Middle frontal gyrus (tissue), 1 donor: Measurements from ENCODE around the gene VANGL1.

Experiments
- DNase-seq: peaks from one replicate; pipeline ENCODE4 v3.0.0-alpha.2; 2015; ENCODE audit warnings: low spot score; ENCODE audit errors: extremely low spot score

Gene VANGL1

DNA sequence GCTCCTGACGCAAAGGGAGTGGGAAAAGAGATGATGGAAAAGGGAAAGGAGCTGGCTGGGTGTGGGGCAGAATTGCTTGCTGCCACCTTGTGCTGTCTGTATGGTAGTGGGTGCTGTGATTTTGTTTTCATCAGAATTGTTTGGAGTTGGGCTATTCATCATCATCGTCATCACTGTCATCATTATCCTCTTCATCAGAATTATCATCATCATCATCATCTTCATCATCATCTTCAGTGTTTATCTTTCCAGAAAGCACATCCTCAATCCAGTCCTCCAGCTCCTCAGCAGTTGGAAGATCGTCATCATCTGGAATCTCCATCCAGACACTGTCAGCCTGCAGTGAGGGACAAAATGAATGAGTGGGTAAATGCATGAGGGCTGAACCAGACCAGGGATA, 59.3 kb downstream of the VANGL1 start:
- no peak for DNase-seq

- no peak for DNase-seq
Measured at GRCh38 chr1:115702959-115703358, 61.2 kb downstream of the VANGL1 start.

DNA sequence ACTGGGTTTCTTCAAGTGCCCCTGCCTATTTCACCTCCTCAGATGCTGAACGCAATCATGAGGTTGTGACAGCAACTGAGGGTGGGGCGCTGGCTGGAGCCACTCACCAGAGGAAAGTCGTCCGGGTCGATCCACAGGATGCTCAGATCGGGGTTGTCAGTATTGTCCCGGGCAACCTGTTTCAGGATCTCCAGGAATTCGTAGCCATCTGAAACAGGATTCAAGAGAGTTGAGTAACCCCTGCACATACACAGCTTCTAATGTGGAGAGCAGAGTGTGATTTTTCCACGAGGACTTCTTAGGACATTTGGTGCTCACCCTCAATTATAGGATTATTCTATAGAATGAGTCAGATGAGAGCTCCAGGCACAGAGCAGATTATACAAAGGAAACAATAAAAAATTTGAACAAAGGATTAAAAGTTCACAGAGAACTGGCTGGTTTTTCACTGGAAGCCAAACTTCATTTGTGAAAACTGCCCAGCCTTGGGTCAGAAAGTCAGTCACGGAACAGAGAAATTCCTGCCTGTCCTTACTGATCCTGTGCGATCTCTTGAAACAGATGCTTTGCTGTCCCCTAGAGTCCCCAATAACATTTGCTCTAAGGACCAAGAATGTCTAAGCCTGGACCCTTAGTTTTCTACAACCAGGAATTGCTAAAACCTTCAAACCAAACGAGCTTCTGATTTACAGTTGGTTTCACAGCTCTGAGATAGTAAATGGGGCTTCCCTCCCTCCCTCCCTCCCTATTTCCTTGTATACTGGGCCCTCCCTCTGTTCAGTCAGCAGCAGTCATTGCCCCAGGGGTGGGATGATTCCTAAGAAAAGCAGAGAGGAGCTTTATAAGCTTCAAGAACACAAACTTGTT, 63.5 kb downstream of the VANGL1 start:
- DNase-seq, result no peak

DNA sequence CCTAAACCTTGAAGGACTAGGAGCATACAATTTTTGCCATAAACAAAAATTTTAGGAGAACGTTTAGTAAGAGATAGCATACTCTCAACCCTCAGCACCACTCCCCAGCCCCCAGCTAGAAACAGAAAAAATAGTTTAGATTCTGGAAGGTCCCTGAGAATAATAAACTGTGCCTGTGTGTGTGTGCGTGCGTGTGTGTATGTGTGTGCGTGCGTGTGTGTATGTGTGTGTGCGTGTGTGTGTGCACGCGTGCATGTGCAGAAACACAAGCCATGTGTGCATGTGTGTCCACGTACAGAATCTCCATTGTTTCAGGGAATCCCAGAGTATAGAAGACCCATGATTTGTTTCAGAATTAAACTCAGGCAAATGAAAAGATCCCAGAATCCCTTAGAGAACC, 64.2 kb downstream of the VANGL1 start:
- DNase-seq, result no peak

- no peak for DNase-seq
Measured at GRCh38 chr1:115706587-115707425, 65.0 kb downstream of the VANGL1 start.

GRCh38 chr1:115710859-115711624, 69.3 kb downstream of the VANGL1 start:
- DNase-seq, result no peak

DNA sequence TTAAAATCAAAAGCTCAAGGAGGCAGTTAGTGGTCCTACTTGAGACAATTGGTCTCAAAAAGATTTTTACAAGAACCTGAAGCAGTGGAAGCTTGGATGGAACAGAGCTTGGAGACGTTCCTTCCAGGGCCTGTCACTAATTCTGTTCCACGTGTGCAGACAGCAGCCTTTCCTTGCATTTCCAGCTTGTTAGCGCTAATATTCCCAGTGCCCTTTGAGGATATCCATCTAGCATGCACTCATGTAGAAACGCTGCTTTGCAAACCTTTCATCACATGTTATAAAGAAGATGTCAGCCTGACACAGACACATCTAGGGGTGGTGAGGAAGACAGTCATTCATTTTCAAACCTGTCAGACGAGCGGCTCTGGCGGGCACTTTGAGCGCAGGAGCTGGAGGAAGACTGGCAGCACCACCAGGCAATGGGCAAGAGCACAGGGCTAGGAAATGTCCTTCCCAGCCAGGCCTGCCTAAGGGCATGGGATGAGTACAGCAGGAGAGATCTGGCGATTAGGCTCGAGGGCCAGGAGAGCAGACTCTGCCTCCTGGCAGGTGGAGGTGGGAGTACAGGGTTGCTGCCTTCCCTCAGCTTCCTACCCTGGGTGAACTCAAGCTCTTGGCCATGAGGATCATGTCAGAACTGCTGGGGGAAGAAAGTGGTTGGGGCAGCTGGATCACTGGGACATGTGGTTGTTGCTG, 71.3 kb downstream of the VANGL1 start:
- DNase-seq, result no peak

DNA sequence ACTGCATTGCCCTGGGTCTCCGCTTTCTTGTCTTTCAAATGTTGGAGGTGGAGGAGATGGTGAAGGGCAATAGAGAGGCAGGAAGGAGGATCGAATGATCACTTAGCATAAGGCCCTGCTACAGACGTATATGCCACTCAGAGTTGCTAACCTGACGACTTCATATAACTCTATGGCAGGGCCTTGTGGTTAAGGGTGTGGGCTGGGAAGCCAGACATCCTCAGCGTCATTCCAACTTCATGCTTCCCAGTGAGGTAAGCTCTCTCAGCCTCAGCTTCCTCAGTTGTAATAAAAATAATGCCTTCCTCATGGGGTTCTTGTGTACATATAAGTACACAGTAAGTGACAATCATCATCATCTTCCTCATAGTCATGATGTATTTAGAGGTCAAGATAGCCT, 72.1 kb downstream of the VANGL1 start:
- DNase-seq, result no peak

DNA sequence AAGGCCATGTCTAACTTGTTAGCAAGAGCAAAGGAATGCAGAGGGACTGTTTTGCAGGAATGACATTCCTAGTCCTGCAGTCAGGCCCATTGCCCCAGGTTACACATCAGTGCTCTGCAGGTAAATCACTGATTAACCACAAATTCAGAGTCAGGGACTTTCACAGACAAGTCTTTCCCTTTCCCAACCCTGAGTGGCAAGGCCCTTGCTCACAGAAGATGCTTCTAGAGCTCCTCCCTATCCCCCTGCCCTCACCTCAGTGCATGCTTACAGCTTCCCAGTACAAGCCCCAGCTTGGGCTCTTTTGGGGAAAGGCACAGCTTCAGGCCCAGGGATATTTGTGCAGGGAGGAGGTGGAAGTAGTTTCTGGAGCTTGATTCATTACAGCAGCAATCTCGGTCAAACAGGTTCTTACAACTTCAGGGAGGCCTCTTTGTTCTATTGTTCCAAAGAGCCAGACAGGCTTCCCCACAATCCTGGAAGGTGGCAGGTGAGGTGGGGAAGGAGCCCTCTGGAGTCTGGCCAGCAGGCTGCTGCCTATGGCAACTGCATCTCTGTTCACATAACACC, 72.9 kb downstream of the VANGL1 start:
- DNase-seq, result no peak

GRCh38 chr1:115717541-115717940, 75.8 kb downstream of the VANGL1 start:
- DNase-seq, result no peak

- no peak for DNase-seq
Measured at GRCh38 chr1:115718011-115718754, 76.4 kb downstream of the VANGL1 start.

GRCh38 chr1:115719285-115719684, 77.5 kb downstream of the VANGL1 start:
- DNase-seq, result no peak

DNA sequence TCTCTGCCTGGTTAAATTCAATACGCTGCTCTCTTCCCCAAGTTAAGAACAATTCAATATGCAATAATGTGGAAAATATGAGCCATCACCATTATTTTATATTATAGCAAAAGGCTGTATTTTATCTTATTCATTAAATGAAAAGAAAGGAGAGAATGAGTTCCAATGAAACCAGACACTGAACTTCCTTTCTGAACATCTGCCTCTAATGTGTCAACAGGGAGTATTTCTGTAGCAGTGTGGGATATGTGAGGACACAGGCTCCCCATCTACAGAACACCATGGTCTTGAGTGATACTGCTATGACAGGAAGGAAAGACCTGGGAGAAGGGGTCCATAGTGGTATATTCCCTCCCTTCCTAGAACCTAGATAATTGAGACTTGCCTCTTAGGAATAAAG, 80.5 kb downstream of the VANGL1 start:
- no peak for DNase-seq

DNA sequence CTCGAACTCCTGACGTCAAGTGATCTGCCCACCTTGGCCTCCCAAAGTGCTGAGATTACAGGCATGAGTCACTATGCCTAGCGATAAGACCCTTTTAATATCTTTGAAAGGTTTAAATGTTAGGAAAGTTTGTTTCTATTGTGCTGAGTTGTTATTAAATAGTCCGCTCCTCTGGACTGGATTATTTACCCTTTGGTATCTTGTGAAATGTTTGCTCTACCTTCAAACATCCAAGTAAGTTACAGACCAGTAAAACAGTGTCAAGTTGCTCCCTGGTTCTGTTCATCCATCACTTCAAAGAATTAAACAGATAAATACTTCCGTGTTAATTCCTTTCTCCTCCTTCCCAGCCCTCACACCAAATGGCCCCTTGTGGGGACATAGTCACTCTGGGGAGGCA, 82.0 kb downstream of the VANGL1 start:
- DNase-seq, result no peak

GRCh38 chr1:115725600-115725999, 83.8 kb downstream of the VANGL1 start:
- DNase-seq, result no peak

GRCh38 chr1:115726161-115726560, 84.4 kb downstream of the VANGL1 start:
- DNase-seq, result no peak

- no peak for DNase-seq
Measured at GRCh38 chr1:115726570-115726969, 84.8 kb downstream of the VANGL1 start.

DNA sequence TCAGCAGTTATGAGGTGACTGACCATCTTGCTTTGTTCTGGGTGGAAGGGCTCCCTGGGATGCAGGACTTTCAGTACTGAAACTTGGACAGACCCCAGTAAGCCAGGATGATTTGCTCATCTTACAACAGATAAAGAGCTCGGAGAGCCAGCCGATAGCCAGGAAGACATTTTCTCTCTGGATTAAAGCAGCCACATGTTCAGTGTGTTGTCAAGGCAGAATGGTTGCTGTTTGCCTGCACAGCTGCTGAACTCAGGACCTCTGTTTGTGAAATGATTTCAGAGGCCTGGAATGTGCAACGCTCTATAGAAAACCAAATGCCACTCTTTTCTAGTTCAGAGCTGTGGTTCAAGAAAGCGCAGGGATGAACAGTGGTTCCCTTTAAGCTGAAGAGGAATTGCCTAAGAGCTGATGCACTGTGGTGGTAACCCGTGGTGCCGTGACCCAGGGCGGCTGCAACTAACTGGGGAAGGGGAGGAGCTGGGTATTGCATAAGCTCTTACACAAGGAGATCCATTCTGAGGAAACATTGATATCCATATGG, 86.0 kb downstream of the VANGL1 start:
- DNase-seq, result no peak

DNA sequence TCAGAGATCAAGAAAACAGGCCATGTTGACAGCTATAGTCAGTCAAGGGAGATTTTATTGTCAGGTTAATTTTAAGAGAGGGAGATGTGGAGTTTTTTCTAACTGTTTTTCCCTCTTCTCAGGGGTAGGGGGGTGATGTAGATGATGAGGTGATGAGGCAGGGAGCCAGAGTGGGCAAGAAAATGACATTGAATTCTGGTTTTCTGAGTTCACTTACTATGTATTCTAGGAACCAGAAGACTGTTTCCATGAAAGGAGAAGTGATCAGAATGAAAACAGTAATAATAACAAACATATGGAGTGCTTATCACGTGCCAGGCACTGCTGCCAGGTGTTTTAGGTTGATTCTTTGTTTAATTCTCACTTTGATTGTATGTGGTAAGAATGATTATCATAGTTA, 86.6 kb downstream of the VANGL1 start:
- DNase-seq, result no peak

DNA sequence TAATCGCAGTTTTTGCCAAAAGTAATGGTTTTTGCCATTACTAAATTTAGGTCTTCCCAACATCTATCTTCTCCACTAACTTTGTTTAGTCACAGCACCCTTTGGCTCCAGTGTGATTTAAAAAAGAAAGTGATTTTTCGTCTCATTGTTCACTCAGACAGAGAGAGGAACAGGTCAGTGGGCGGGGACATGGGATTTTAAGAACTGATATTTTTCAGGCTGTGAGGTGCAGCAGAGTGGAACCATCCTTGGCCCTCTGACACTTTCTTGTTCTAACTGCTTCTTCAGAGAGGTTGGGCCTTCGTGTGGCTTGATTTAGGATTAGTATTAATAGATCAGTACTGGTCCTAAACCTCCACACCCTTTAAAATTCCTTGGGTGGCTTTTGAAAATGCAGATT, 88.0 kb downstream of the VANGL1 start:
- DNase-seq, result no peak
